Esophagus muscularis mucosa (tissue), 4 donors: ENCODE results near the gene CBFA2T3. TPM values are rescaled to one million over a fixed set of nuclear protein-coding genes. Genes with fewer than 3 reads are reported as not detected.

Source experiments
- DNase-seq: peaks from one replicate; pipeline ENCODE4 v3.0.0-alpha.2; 2017; ENCODE audit errors: extremely low spot score
- H3K27ac ChIP-seq, 4 donors: fragments of 200-600 bp; sonication (generic); replicated peaks in 1 of 4; 1 replicate in 3 of 4; 2 replicates in 1 of 4; pipeline ENCODE4 v1.5.1; 2016 to 2019; ENCODE audit warnings: mild to moderate bottlenecking in 1 of 4
- H3K27me3 ChIP-seq, 4 donors: fragments of 200-600 bp; sonication (generic); one replicate each; pipeline versions ENCODE4 v1.5.1 to v1.6.0; 2016 to 2019
- H3K36me3 ChIP-seq, 4 donors: fragments of 200-600 bp; sonication (generic); one replicate each; pipeline ENCODE4 v1.5.1; 2016 to 2019
- H3K4me1 ChIP-seq, 4 donors: fragments of 200-600 bp; sonication (generic); one replicate each; pipeline ENCODE4 v1.5.1; 2016 to 2019
- H3K4me3 ChIP-seq, 4 donors: fragments of 200-600 bp; sonication (generic); 1 replicate in 2 of 4; 2 replicates in 2 of 4; pipeline ENCODE4 v1.5.1; 2016 to 2019; ENCODE audit warnings: mild to moderate bottlenecking in 4 of 4, moderate library complexity in 1 of 4
- H3K9me3 ChIP-seq, 4 donors: fragments of 200-600 bp; sonication (generic); 1 replicate in 3 of 4; 2 replicates in 1 of 4; pipeline ENCODE4 v1.5.1; 2016 to 2019
- EP300 ChIP-seq: sonication (generic); formaldehyde crosslinking; IDR thresholded peaks from one replicate; pipeline ENCODE4 v1.6.1; 2017; ENCODE audit warnings: antibody characterized with exemption
- POLR2A ChIP-seq: fragments of 450-650 bp; IDR thresholded peaks from one replicate; pipeline ENCODE4 v1.6.1; 2017; ENCODE audit warnings: antibody characterized with exemption, moderate library complexity, mild to moderate bottlenecking, low read depth
- POLR2AphosphoS5 ChIP-seq, 2 donors: sonication (generic); formaldehyde crosslinking; IDR thresholded peaks; one replicate each; pipeline ENCODE4 v1.6.1; 2017; ENCODE audit warnings: antibody characterized with exemption in 2 of 2
- WGBS: methylation state at CpG from one replicate; pipeline ENCODE4 v1.1.5; 2018; 5-methylcytosine and 5-hydroxymethylcytosine counted together
- intact Hi-C: fragments of 100-400 bp; cut with DNase I; formaldehyde crosslinking; loops from one replicate; pipeline ENCODE4 v1.15.1; 2023
- total RNA-seq, 4 donors: library from RNA; depleted of rRNA; stranded (reverse); fragments of >200 nt; gene quantifications; one replicate each; pipeline versions ENCODE4 v1.1.0 to v1.2.1, GENCODE V29; 2016
- TF ChIP-seq, protein P1 (sequence below), 3 experiments: fragments of 200-600 bp in 2 of 3; fragments of 450-650 bp in 1 of 3; sonication (generic) in 2 of 3; IDR thresholded peaks; one replicate each; pipeline ENCODE4 v1.5.1; 2017 to 2019; ENCODE audit warnings: antibody characterized with exemption in 3 of 3, mild to moderate bottlenecking in 2 of 3, moderate library complexity in 1 of 3

Gene CBFA2T3
- total RNA-seq, 4 donors from 2014 or later: 2.0 to 10.4 (median 3.5) TPM

DNA sequence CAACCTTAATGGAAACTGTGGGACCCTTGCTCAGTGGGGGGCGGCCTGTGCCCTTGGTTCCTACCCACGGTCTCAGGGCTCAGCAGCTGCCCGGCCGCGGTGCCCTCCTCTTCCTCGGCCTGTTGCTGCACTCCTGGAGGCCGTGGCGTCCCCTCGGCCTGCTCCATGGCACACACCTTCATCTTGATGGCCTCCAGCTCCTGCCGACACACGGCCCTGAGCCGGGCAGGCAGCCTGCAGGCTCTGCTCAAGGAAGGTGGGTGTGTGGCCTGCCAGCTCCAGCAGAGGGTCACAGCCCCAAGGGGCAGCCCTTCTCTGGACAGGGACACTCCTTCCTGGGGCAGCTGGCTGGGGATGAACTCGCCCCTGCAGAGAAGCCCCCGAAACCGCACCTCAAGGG lies 111.3 kb downstream of the CBFA2T3 start:
- Histone ChIP-seq H3K4me1 (no peaks in the 10 kb centered on the region), H3K4me3 (no peak overlapping the region), H3K27me3 (peaks cover 0 to 49% (median 0%) of the 10 kb centered on the region in 4 donors), H3K9me3 (no peaks in the 10 kb centered on the region), H3K36me3 (peaks cover 14 to 30% (median 24%) of the 10 kb centered on the region in 4 donors), H3K27ac (no peak overlapping the region)
- TF ChIP-seq POLR2A (no peak), EP300 (no peak)
- TF ChIP-seq, protein P1, sequence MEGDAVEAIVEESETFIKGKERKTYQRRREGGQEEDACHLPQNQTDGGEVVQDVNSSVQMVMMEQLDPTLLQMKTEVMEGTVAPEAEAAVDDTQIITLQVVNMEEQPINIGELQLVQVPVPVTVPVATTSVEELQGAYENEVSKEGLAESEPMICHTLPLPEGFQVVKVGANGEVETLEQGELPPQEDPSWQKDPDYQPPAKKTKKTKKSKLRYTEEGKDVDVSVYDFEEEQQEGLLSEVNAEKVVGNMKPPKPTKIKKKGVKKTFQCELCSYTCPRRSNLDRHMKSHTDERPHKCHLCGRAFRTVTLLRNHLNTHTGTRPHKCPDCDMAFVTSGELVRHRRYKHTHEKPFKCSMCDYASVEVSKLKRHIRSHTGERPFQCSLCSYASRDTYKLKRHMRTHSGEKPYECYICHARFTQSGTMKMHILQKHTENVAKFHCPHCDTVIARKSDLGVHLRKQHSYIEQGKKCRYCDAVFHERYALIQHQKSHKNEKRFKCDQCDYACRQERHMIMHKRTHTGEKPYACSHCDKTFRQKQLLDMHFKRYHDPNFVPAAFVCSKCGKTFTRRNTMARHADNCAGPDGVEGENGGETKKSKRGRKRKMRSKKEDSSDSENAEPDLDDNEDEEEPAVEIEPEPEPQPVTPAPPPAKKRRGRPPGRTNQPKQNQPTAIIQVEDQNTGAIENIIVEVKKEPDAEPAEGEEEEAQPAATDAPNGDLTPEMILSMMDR (IDR thresholded peaks at IDR 0.05): no peak
- intact Hi-C loops: no loop called here
- DNase-seq: no peak
- 83% methylated on average over 8 of the region's 15 CpGs for WGBS

DNA sequence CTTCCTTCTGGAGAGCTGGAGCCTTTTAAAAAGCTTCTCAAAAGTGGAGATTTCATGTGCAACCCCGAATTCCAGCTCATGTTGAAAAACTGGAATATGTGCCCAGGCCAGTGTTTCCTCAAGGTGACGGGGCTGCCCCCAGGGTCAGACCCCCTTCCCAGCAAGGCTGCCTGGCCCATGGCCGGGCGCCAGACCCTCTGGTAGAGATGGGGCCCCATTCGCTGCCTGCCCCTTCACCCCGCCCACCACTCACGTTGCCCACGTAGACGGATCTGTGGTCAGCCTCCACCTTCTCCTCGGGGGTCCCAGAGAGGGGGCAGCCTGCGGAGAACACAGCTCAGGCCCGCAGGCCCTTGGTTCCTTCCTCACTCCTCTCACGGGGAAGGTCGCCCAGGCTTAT lies 111.7 kb downstream of the CBFA2T3 start:
- 83% methylated on average over 7 of the region's 14 CpGs for WGBS
- intact Hi-C loops: no loop called here
- no peak for TF ChIP-seq POLR2A
- TF ChIP-seq, protein P1 (IDR thresholded peaks at IDR 0.05): no peak
- no peak for TF ChIP-seq EP300
- no peak for TF ChIP-seq POLR2AphosphoS5 (IDR thresholded peaks at IDR 0.05)
- H3K27ac ChIP-seq: no peak overlapping the region
- DNase-seq: no peak
- no peak overlapping the region for H3K4me3 ChIP-seq
- H3K27me3 ChIP-seq: peaks cover 0 to 44% (median 0%) of the 10 kb centered on the region in 4 donors
- no peaks in the 10 kb centered on the region for H3K4me1 ChIP-seq
- no peaks in the 10 kb centered on the region for H3K9me3 ChIP-seq
- H3K36me3 ChIP-seq: peaks cover 18 to 34% (median 29%) of the 10 kb centered on the region in 4 donors

DNA sequence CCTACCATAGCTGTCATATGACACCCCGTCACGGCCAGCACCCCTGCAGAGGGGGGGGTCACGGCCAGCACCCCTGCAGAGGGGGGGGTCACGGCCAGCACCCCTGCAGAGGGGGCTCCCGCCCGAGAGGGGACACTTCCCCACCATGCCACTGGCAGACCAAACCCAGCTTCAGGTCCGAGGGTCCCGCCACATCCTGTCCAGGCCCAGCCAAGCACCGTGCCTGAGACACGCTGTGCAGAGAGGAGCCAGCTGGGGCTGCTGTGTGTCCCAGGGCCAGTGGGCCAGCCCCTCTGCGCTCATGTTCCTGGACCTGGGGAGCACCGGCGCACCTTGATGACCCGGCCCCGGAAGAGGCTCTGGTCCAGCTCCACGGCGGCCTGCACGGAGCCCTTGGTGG lies 112.5 kb downstream of the CBFA2T3 start:
- WGBS: 97% methylated on average over 7 of the region's 18 CpGs
- Histone ChIP-seq H3K27ac (no peak overlapping the region), H3K4me1 (no peaks in the 10 kb centered on the region), H3K9me3 (no peaks in the 10 kb centered on the region), H3K4me3 (no peak overlapping the region), H3K27me3 (peaks cover 0 to 36% (median 0%) of the 10 kb centered on the region in 4 donors), H3K36me3 (peaks cover 22 to 42% (median 36%) of the 10 kb centered on the region in 4 donors)
- DNase-seq: no peak
- TF ChIP-seq POLR2A: no peak
- no peak for TF ChIP-seq EP300
- TF ChIP-seq POLR2AphosphoS5 (IDR thresholded peaks at IDR 0.05): no peak
- TF ChIP-seq, protein P1 (IDR thresholded peaks at IDR 0.05): no peak
- intact Hi-C loops: no loop called here

DNA sequence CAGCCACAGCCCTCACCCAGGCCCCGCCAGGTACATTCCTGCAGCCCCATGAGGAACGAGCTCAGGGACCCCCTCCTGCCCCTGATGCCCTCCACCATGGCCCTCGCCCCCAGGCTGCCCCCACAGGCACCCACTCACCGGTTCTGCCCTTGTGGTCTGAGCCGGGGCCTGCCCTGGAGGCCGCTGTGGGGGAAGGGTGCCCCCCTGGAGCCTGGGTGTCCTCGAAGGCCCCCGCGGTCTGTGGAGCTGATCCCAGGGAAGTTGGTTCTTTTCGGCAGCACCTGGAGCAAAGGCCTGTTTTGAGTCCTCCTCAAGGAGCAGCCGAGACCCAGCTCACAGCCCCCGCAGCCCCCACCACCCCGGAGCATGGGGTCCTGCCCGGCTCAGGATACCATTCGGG lies 112.9 kb downstream of the CBFA2T3 start:
- intact Hi-C loops: no loop called here
- Histone ChIP-seq H3K27me3 (peaks cover 0 to 32% (median 0%) of the 10 kb centered on the region in 4 donors), H3K36me3 (peaks cover 22 to 46% (median 41%) of the 10 kb centered on the region in 4 donors), H3K4me1 (peaks cover 0 to under 1% (median 0%) of the 10 kb centered on the region in 4 donors), H3K9me3 (no peaks in the 10 kb centered on the region), H3K27ac (no peak overlapping the region), H3K4me3 (no peak overlapping the region)
- no CpG with 5 or more reads among the region's 15 CpGs for WGBS
- no peak for TF ChIP-seq EP300
- TF ChIP-seq, protein P1 (IDR thresholded peaks at IDR 0.05): no peak
- TF ChIP-seq POLR2A: no peak
- TF ChIP-seq POLR2AphosphoS5 (IDR thresholded peaks at IDR 0.05): no peak
- DNase-seq: no peak

DNA sequence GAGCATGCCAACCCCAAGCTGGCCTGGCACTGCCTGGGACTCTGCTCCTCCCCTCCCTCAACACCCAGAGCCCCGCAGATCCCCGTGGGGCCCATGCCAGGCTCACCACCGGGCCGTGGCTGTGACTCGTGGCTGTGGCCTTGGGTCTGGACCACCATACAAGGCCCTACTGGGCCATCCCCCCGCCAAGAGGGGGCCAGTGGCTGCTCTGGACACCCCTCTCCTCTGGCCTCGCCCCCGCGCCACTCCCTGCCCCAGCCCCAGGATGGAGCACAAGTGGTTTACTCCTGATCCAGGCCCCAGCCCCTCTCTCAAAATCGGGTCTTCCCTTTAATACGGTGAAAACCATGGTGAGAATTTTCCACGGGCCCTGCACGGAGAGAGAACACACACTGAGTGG lies 113.6 kb downstream of the CBFA2T3 start:
- TF ChIP-seq POLR2A (no peak), EP300 (no peak), POLR2AphosphoS5 (IDR thresholded peaks at IDR 0.05) (no peak)
- TF ChIP-seq, protein P1 (IDR thresholded peaks at IDR 0.05): no peak
- WGBS: 76% methylated on average over 8 of the region's 13 CpGs
- Histone ChIP-seq H3K27ac (no peak overlapping the region), H3K4me3 (no peak overlapping the region), H3K36me3 (peaks cover 22 to 53% (median 45%) of the 10 kb centered on the region in 4 donors), H3K9me3 (no peaks in the 10 kb centered on the region), H3K27me3 (peaks cover 0 to 29% (median 0%) of the 10 kb centered on the region in 4 donors), H3K4me1 (peaks cover 2 to 7% (median 4%) of the 10 kb centered on the region in 4 donors)
- no peak for DNase-seq
- intact Hi-C loops: no loop called here
